Kidney (tissue), 14 donors: ENCODE results near the gene POLL. TPM values are rescaled to one million over a fixed set of nuclear protein-coding genes. Genes with fewer than 3 reads are reported as not detected.

Experiments used
- DNase-seq, 5 donors: peaks; one replicate each; pipeline ENCODE4 v3.0.0-alpha.2; 2013 to 2020
- FAIRE-seq: peaks from 2 replicates; lab custom pipeline; 2012; peaks lifted over from hg19 to GRCh38; lab: Jason Lieb, UNC
- H3K27ac ChIP-seq, 2 donors: one replicate each; pipeline ENCODE4 v1.7.0; 2013; ENCODE audit warnings: low read depth in 2 of 2, low read length in 2 of 2, inconsistent platforms in 1 of 2
- H3K27me3 ChIP-seq: one replicate; pipeline ENCODE4 v1.7.1; 2013; ENCODE audit warnings: low read length, inconsistent platforms; ENCODE audit not compliant: control insufficient read depth, insufficient read depth
- H3K36me3 ChIP-seq, 3 donors: one replicate each; pipeline versions ENCODE4 v1.7.0 to v1.7.1; 2013; ENCODE audit warnings: low read length in 3 of 3, control low read depth in 1 of 3, inconsistent platforms in 1 of 3; ENCODE audit not compliant: insufficient read depth in 3 of 3, control insufficient read depth in 2 of 3
- H3K4me1 ChIP-seq, 3 donors: one replicate each; pipeline versions ENCODE4 v1.7.0 to v1.7.1; 2013; ENCODE audit warnings: low read length in 3 of 3, inconsistent platforms in 1 of 3, low read depth in 1 of 3; ENCODE audit not compliant: control insufficient read depth in 2 of 3, insufficient read depth in 2 of 3
- H3K4me3 ChIP-seq, 3 donors: one replicate each; pipeline versions ENCODE4 v1.7.0 to v1.8.1; 2013; ENCODE audit warnings: low read length in 3 of 3, control low read depth in 1 of 3, inconsistent platforms in 1 of 3
- H3K9ac ChIP-seq, 3 donors: one replicate each; pipeline versions ENCODE4 v1.7.0 to v1.7.1; 2013; ENCODE audit warnings: low read length in 3 of 3, control low read depth in 1 of 3, inconsistent platforms in 1 of 3
- H3K9me3 ChIP-seq, 3 donors: one replicate each; pipeline versions ENCODE4 v1.7.0 to v1.7.1; 2013; ENCODE audit warnings: low read length in 3 of 3, control low read depth in 1 of 3, inconsistent platforms in 1 of 3; ENCODE audit not compliant: control insufficient read depth in 2 of 3, insufficient read depth in 1 of 3
- intact Hi-C: fragments of 100-400 bp; cut with DNase I; formaldehyde crosslinking; loops from one replicate; pipeline ENCODE4 v1.11.1; 2022
- polyA plus RNA-seq: library from polyadenylated mRNA; stranded (reverse); fragments of 350-450 nt; fragmentation: Illumina TruSeq; extraction: RNeasy Lipid Tissue Mini Kit (QIAGEN cat#74804); gene quantifications from one replicate; pipeline ENCODE4 v1.2.3, GENCODE V29; 2014; ENCODE audit warnings: low read depth, low replicate concordance; ENCODE audit not compliant: insufficient read depth
- total RNA-seq: library from RNA; stranded (reverse); fragmentation: NEBNext Ultra II Directional; extraction: Animal tissue kit (Norgen Biotek cat#: 25700); gene quantifications from one replicate; pipeline ENCODE4 v1.2.1, GENCODE V29; 2021
- TF ChIP-seq, protein P1 (sequence below): IDR thresholded peaks from 3 replicates; pipeline ENCODE4 v1.5.1; 2012; ENCODE audit warnings: mild to moderate bottlenecking, moderate library complexity, borderline replicate concordance; ENCODE audit not compliant: insufficient read depth; ENCODE audit errors: extremely low read depth
- donor health status: control.
- donor health status: control.
- donor health status: control.
- donor health status: control.
- donor health status: control.
- donor health status: DM: yes; HTN: yes; CAD: no.
- donor health status: Normal renal cell carcinoma (clear cell type).

Gene POLL
- total and polyA plus RNA-seq, 2 donors from 2014 or later = 27.5 to 35.2 TPM

GRCh38 chr10:101612872-101613271, 24.8 kb upstream of the POLL start:
- Histone ChIP-seq H3K9me3 (no peaks in the 10 kb centered on the region), H3K27ac (no peak overlapping the region), H3K36me3 (peaks cover 0 to 40% (median 25%) of the 10 kb centered on the region in 3 donors), H3K9ac (no peak overlapping the region), H3K4me1 (peaks cover 0 to 3% (median 0%) of the 10 kb centered on the region in 3 donors), H3K27me3 (no peaks in the 10 kb centered on the region), H3K4me3 (no peak overlapping the region)
- intact Hi-C loops = no loop called here
- DNase-seq (peak in 1 of 5 donors; percentile 56), FAIRE-seq (no peak)
- TF ChIP-seq, protein P1, sequence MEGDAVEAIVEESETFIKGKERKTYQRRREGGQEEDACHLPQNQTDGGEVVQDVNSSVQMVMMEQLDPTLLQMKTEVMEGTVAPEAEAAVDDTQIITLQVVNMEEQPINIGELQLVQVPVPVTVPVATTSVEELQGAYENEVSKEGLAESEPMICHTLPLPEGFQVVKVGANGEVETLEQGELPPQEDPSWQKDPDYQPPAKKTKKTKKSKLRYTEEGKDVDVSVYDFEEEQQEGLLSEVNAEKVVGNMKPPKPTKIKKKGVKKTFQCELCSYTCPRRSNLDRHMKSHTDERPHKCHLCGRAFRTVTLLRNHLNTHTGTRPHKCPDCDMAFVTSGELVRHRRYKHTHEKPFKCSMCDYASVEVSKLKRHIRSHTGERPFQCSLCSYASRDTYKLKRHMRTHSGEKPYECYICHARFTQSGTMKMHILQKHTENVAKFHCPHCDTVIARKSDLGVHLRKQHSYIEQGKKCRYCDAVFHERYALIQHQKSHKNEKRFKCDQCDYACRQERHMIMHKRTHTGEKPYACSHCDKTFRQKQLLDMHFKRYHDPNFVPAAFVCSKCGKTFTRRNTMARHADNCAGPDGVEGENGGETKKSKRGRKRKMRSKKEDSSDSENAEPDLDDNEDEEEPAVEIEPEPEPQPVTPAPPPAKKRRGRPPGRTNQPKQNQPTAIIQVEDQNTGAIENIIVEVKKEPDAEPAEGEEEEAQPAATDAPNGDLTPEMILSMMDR = no peak

GRCh38 chr10:101612086-101612485, 24.0 kb upstream of the POLL start:
- TF ChIP-seq, protein P1 = no peak
- intact Hi-C loops = no loop called here
- H3K4me3 ChIP-seq = no peak overlapping the region
- FAIRE-seq = no peak
- H3K9me3 ChIP-seq = no peaks in the 10 kb centered on the region
- peak in 1 of 5 donors; percentile 56 for DNase-seq
- no peaks in the 10 kb centered on the region for H3K27me3 ChIP-seq
- no peak overlapping the region for H3K9ac ChIP-seq
- no peak overlapping the region for H3K27ac ChIP-seq
- peaks cover 0 to 3% (median 0%) of the 10 kb centered on the region in 3 donors for H3K4me1 ChIP-seq
- peaks cover 0 to 40% (median 25%) of the 10 kb centered on the region in 3 donors for H3K36me3 ChIP-seq

DNA sequence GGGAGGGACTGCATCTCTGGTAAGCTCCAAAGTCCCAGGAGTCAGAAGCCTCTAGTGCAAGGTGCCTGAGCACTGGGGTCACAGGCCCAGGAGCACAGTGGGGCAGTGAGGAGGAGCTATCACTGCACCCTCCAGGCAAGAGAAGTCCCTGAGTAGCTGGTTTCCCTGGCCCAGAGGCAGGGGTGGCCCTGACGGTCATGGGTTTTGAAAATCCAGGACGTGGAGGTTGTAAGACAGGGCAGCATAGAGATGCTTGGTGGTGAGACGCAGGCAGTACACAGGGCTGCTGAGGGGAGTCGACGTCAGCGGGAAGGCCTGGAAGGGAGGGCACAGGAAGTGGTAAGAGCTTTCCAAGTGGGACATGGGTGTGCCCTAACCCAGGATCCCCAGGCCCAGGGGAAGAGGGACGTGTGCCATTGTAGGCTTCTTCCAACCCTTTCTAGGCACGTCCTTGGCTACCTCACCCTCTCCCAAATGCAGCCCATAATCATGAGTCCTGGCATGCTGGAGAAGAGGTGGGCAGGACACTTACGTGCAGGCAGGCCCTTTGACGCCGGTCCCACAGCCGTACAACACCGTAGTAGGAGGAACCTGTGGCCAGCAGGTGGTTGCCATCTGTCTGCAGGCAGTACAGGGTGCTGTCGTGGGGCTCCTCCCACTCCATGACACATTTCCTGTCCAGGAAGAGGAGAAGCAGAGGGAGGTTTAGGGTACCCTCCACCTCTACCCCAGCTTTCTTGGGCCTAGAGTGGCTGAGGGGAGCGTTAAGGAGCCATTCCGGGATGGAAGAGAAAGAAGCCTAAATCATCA, 23.2 kb upstream of the POLL start:
- DNase-seq (peak in 1 of 5 donors; percentile 56), FAIRE-seq (no peak)
- Histone ChIP-seq H3K9me3 (no peaks in the 10 kb centered on the region), H3K4me3 (no peak overlapping the region), H3K27ac (no peak overlapping the region), H3K27me3 (no peaks in the 10 kb centered on the region), H3K9ac (no peak overlapping the region), H3K4me1 (peaks cover 0 to 3% (median 0%) of the 10 kb centered on the region in 3 donors), H3K36me3 (peaks cover 0 to 37% (median 25%) of the 10 kb centered on the region in 3 donors)
- TF ChIP-seq, protein P1 = no peak
- intact Hi-C loops = no loop called here
